SU-DHL-6 (cell line): Measurements from ENCODE around the gene BCL3.

ENCODE experiments used
- EZH2phosphoT487 ChIP-seq: fragments of 200-600 bp; sonication (generic), shearing (Covaris generic); conservative IDR thresholded peaks from 2 replicates; pipeline ENCODE4 v1.6.1; 2018; ENCODE audit warnings: mild to moderate bottlenecking, antibody characterized with exemption, low read length, moderate library complexity, mixed read lengths
- TF ChIP-seq, protein P1 (sequence below): fragments of 200-600 bp; sonication (generic); IDR thresholded peaks from one replicate; pipeline ENCODE4 v1.5.1; 2017; ENCODE audit warnings: antibody characterized with exemption, mild to moderate bottlenecking, low read length, moderate library complexity; ENCODE audit not compliant: insufficient read depth, poor library complexity, severe bottlenecking

DNA sequence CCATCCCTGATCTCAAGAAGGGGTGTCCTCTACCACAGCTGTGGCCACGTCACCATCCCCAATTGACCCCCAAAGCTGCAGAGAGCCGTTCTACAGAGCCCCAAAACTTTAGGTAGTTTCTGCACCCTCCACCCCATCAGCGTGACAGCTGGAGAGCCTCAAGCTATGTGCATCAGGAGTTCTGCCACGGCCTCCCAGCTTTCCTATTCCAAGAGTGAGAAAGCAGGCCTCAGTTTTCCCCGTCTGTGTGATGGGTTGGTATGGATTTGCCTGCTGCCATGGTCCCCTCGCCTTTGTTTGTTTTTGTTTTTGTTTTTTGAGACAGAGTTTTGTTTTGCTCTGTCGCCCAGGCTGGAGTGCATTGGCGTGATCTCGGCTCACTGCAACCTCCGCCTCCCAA, 1.5 kb downstream of the BCL3 start:
- TF ChIP-seq, protein P1, sequence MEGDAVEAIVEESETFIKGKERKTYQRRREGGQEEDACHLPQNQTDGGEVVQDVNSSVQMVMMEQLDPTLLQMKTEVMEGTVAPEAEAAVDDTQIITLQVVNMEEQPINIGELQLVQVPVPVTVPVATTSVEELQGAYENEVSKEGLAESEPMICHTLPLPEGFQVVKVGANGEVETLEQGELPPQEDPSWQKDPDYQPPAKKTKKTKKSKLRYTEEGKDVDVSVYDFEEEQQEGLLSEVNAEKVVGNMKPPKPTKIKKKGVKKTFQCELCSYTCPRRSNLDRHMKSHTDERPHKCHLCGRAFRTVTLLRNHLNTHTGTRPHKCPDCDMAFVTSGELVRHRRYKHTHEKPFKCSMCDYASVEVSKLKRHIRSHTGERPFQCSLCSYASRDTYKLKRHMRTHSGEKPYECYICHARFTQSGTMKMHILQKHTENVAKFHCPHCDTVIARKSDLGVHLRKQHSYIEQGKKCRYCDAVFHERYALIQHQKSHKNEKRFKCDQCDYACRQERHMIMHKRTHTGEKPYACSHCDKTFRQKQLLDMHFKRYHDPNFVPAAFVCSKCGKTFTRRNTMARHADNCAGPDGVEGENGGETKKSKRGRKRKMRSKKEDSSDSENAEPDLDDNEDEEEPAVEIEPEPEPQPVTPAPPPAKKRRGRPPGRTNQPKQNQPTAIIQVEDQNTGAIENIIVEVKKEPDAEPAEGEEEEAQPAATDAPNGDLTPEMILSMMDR: no peak
- no peak for TF ChIP-seq EZH2phosphoT487
